WTC11 (cell line): ENCODE data around the gene TIE1. TPM values are rescaled to one million over a fixed set of nuclear protein-coding genes. Genes with fewer than 3 reads are reported as not detected.

Experiments used
- ATAC-seq: fragments of 200-7000 bp; cut with Tn5 transposase; 2 replicates; pipeline ENCODE4 v1.10.0; 2021; ENCODE audit warnings: mild to moderate bottlenecking, moderate library complexity
- CTCF ChIA-PET: fragments of 300-600 bp; sonication (Branson Sonifier 250); formaldehyde crosslinking; loops from one replicate; lab custom pipeline; 2021; ENCODE audit warnings: antibody characterized with exemption; lab: Charles Lee
- POLR2A ChIA-PET: fragments of 350-600 bp; sonication (Branson Sonifier 250); formaldehyde crosslinking; loops from one replicate; lab custom pipeline; 2021; ENCODE audit warnings: antibody characterized with exemption; lab: Charles Lee
- DNase-seq: peaks from one replicate; pipeline ENCODE4 v3.0.0; 2021; ENCODE audit warnings: low spot score
- H3K27ac Mint-ChIP-seq: 2 replicates; pipeline ENCODE4 v1.8.0; 2021; ENCODE audit warnings: mixed read lengths
- H3K27me3 Mint-ChIP-seq: 2 replicates; pipeline ENCODE4 v1.8.0; 2021; ENCODE audit warnings: low read depth, mild to moderate bottlenecking, moderate library complexity, mixed read lengths
- H3K36me3 Mint-ChIP-seq: 2 replicates; pipeline ENCODE4 v1.8.0; 2021; ENCODE audit warnings: mixed read lengths
- H3K4me1 Mint-ChIP-seq: 2 replicates; pipeline ENCODE4 v1.8.0; 2022; ENCODE audit warnings: mixed read lengths
- H3K4me3 Mint-ChIP-seq: 2 replicates; pipeline ENCODE4 v1.8.0; 2021; ENCODE audit warnings: mild to moderate bottlenecking, moderate library complexity, mixed read lengths
- H3K9me3 Mint-ChIP-seq: 2 replicates; pipeline ENCODE4 v1.8.0; 2021; ENCODE audit warnings: mixed read lengths
- ATF1 ChIP-seq: sonication (generic); formaldehyde crosslinking; IDR thresholded peaks from 2 replicates; pipeline ENCODE4 v1.8.1; 2023; ENCODE audit warnings: mild to moderate bottlenecking, moderate library complexity, missing genetic modification reagents
- CTCF ChIP-seq: fragments of 200-600 bp; IDR thresholded peaks from 2 replicates; pipeline ENCODE4 v1.8.0; 2022; ENCODE audit warnings: antibody characterized with exemption
- ELF4 ChIP-seq: sonication (generic); formaldehyde crosslinking; IDR thresholded peaks from 2 replicates; pipeline ENCODE4 v1.8.1; 2022; ENCODE audit warnings: low read depth, mild to moderate bottlenecking, moderate library complexity, missing genetic modification reagents
- ESRRA ChIP-seq: sonication (generic); formaldehyde crosslinking; IDR thresholded peaks from 2 replicates; pipeline ENCODE4 v1.8.1; 2022; ENCODE audit warnings: mild to moderate bottlenecking, missing genetic modification reagents, borderline replicate concordance
- FOXJ3 ChIP-seq: sonication (generic); formaldehyde crosslinking; IDR thresholded peaks from 2 replicates; pipeline ENCODE4 v1.9.0; 2021; ENCODE audit warnings: missing genetic modification reagents, mild to moderate bottlenecking, borderline replicate concordance
- GTF2I ChIP-seq: fragments of 250-450 bp; sonication (Bioruptor Pico); conservative IDR thresholded peaks from 2 replicates; pipeline ENCODE4 v1.4.0; 2021; ENCODE audit warnings: mild to moderate bottlenecking
- HMGA2 ChIP-seq: fragments of 250-450 bp; sonication (Bioruptor Pico); IDR thresholded peaks from 2 replicates; pipeline ENCODE4 v1.4.0; 2021; ENCODE audit warnings: mild to moderate bottlenecking, moderate library complexity
- MAX ChIP-seq: sonication (generic); formaldehyde crosslinking; IDR thresholded peaks from 2 replicates; pipeline ENCODE4 v1.8.0; 2022; ENCODE audit warnings: mild to moderate bottlenecking, missing genetic modification reagents
- NFYB ChIP-seq: sonication (generic); formaldehyde crosslinking; conservative IDR thresholded peaks from 2 replicates; pipeline ENCODE4 v1.8.0; 2022; ENCODE audit warnings: low read depth, missing genetic modification reagents
- NR1H2 ChIP-seq: sonication (generic); formaldehyde crosslinking; IDR thresholded peaks from 2 replicates; pipeline ENCODE4 v1.9.0; 2021; ENCODE audit warnings: mild to moderate bottlenecking, moderate library complexity, missing genetic modification reagents
- NR2C2 ChIP-seq: sonication (generic); formaldehyde crosslinking; IDR thresholded peaks from 2 replicates; pipeline ENCODE4 v1.8.0; 2022; ENCODE audit warnings: mild to moderate bottlenecking, missing genetic modification reagents
- OVOL2 ChIP-seq: fragments of 250-450 bp; sonication (Bioruptor Pico); IDR thresholded peaks from 2 replicates; pipeline ENCODE4 v1.9.0; 2021; ENCODE audit warnings: mild to moderate bottlenecking, borderline replicate concordance
- PRRX2 ChIP-seq: fragments of 250-450 bp; sonication (Bioruptor Pico); IDR thresholded peaks from 2 replicates; pipeline ENCODE4 v1.8.0; 2021; ENCODE audit warnings: mild to moderate bottlenecking
- RELA ChIP-seq: sonication (generic); formaldehyde crosslinking; IDR thresholded peaks from 2 replicates; pipeline ENCODE4 v1.8.1; 2022; ENCODE audit warnings: missing genetic modification reagents, mild to moderate bottlenecking, borderline replicate concordance
- SMAD4 ChIP-seq: sonication (generic); formaldehyde crosslinking; IDR thresholded peaks from 2 replicates; pipeline ENCODE4 v1.8.0; 2022; ENCODE audit warnings: mild to moderate bottlenecking, missing genetic modification reagents
- SP1 ChIP-seq: sonication (generic); formaldehyde crosslinking; conservative IDR thresholded peaks from 2 replicates; pipeline ENCODE4 v1.8.1; 2022; ENCODE audit warnings: missing genetic modification reagents
- TCF7 ChIP-seq: sonication (generic); formaldehyde crosslinking; IDR thresholded peaks from 2 replicates; pipeline ENCODE4 v1.8.0; 2022; ENCODE audit warnings: mild to moderate bottlenecking, low read depth, missing genetic modification reagents, moderate library complexity
- ZBTB43 ChIP-seq: sonication (generic); formaldehyde crosslinking; IDR thresholded peaks from 2 replicates; pipeline ENCODE4 v1.8.1; 2023; ENCODE audit warnings: mild to moderate bottlenecking, missing genetic modification reagents
- ZMAT4 ChIP-seq: fragments of 250-450 bp; sonication (Bioruptor Pico); IDR thresholded peaks from 2 replicates; pipeline ENCODE4 v1.9.0; 2021; ENCODE audit warnings: mild to moderate bottlenecking
- ZNF121 ChIP-seq: sonication (generic); formaldehyde crosslinking; IDR thresholded peaks from 2 replicates; pipeline ENCODE4 v1.8.0; 2023; ENCODE audit warnings: missing genetic modification reagents
- ZNF138 ChIP-seq: sonication (generic); formaldehyde crosslinking; conservative IDR thresholded peaks from 2 replicates; pipeline ENCODE4 v1.8.1; 2022; ENCODE audit warnings: mild to moderate bottlenecking, moderate library complexity, missing genetic modification reagents
- ZNF281 ChIP-seq: sonication (generic); formaldehyde crosslinking; IDR thresholded peaks from 2 replicates; pipeline ENCODE4 v1.8.0; 2023; ENCODE audit warnings: mild to moderate bottlenecking, missing genetic modification reagents
- ZNF317 ChIP-seq: sonication (generic); formaldehyde crosslinking; IDR thresholded peaks from 2 replicates; pipeline ENCODE4 v1.8.1; 2023; ENCODE audit warnings: low read depth, mild to moderate bottlenecking, moderate library complexity, missing genetic modification reagents, borderline replicate concordance
- total RNA-seq: library from RNA; stranded (reverse); gene quantifications from 3 replicates; pipeline ENCODE4 v1.2.3, GENCODE V29; 2021

The TIE1 gene
- total RNA-seq, 1 experiment from 2014 or later: 2.5 TPM

GRCh38 chr1:43311521-43311920 lies 10.7 kb downstream of the TIE1 start:
- Mint-ChIP-seq H3K27ac (no peak overlapping the region), H3K27me3 (no peaks in the 10 kb centered on the region; the same call in 1 of the 2 replicates), H3K9me3 (no peaks in the 10 kb centered on the region), H3K4me3 (no peak overlapping the region), H3K4me1 (no peaks in the 10 kb centered on the region), H3K36me3 (no peaks in the 10 kb centered on the region)
- ATAC-seq (no peak), DNase-seq (no peak)
- TF ChIP-seq ZNF281 (CRISPR knock-in tag) (no peak), ZBTB43 (CRISPR knock-in tag) (no peak), ZNF317 (CRISPR knock-in tag) (no peak), TCF7 (CRISPR knock-in tag) (no peak), OVOL2 (CRISPR knock-in tag) (no peak), SP1 (no peak), HMGA2 (CRISPR knock-in tag) (no peak), PRRX2 (CRISPR knock-in tag) (no peak), CTCF (no peak), RELA (CRISPR knock-in tag) (no peak)
- ChIA-PET CTCF (interaction anchor here (1.5 to 1.6 kb wide), 2 partner anchors 47 to 85 kb away, joined by 3 to 5 read pairs; partner anchors contain the start of gene CDC20), POLR2A (no interaction called here)

- Mint-ChIP-seq H3K36me3 (no peaks in the 10 kb centered on the region), H3K27ac (no peak overlapping the region), H3K9me3 (no peaks in the 10 kb centered on the region), H3K4me3 (no peak overlapping the region), H3K27me3 (no peaks in the 10 kb centered on the region; the same call in 1 of the 2 replicates), H3K4me1 (no peaks in the 10 kb centered on the region)
- ChIA-PET POLR2A (no interaction called here), CTCF (interaction anchor here (1.5 to 1.6 kb wide), 2 partner anchors 46 to 85 kb away, joined by 3 to 5 read pairs; partner anchors contain the start of gene CDC20)
- no peak for TF ChIP-seq CTCF
- no peak for TF ChIP-seq GTF2I (CRISPR knock-in tag)
- TF ChIP-seq ELF4 (CRISPR knock-in tag): no peak
- no peak for TF ChIP-seq ZNF317 (CRISPR knock-in tag)
- no peak for TF ChIP-seq NR1H2 (CRISPR knock-in tag)
- TF ChIP-seq ZMAT4 (CRISPR knock-in tag): no peak
- TF ChIP-seq FOXJ3: no peak
- TF ChIP-seq SMAD4 (CRISPR knock-in tag): no peak
- no peak for TF ChIP-seq NFYB (CRISPR knock-in tag)
- TF ChIP-seq ATF1 (CRISPR knock-in tag): no peak
- no peak for TF ChIP-seq ESRRA (CRISPR knock-in tag)
- TF ChIP-seq MAX (CRISPR knock-in tag): no peak
- no peak for TF ChIP-seq NR2C2 (CRISPR knock-in tag)
- TF ChIP-seq ZNF121 (CRISPR knock-in tag): no peak
- no peak for TF ChIP-seq ZNF138 (CRISPR knock-in tag)
- no peak for DNase-seq
- no peak for ATAC-seq
Observed at GRCh38 chr1:43312212-43312623, 11.4 kb downstream of the TIE1 start.
